Stimulated activated CD4-positive, alpha-beta T cell treated with anti-CD3 and anti-CD28 coated beads, TNF-alpha, amount 100 ng/mL, for 24 hours (primary cell): ENCODE measurements around the gene CDK5RAP1.

Experiments
- DNase-seq, 3 experiments: peaks; one replicate each; pipeline ENCODE4 v3.0.0-alpha.2; 2020; ENCODE audit warnings: low read depth in 3 of 3

The CDK5RAP1 gene

DNA sequence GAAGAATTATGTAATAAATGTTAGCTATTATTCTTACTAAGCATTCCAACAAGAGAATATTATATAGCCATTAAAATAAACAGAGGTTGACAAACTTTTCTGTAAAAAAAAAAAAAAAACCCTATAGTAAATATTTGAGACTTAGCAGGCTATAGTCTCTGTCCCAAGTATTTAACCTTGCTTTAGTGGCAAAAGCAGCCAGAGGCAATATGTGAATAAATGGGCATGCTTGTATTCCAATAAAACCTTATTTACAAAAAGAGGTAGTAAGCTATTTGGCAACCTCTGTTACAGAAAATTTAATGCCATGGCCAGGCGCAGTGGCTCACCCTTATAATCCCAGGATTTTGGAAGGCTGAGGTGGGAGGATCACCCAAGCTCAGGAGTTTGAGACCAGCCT lies 14.6 kb downstream of the CDK5RAP1 start:
- no peak for DNase-seq

DNA sequence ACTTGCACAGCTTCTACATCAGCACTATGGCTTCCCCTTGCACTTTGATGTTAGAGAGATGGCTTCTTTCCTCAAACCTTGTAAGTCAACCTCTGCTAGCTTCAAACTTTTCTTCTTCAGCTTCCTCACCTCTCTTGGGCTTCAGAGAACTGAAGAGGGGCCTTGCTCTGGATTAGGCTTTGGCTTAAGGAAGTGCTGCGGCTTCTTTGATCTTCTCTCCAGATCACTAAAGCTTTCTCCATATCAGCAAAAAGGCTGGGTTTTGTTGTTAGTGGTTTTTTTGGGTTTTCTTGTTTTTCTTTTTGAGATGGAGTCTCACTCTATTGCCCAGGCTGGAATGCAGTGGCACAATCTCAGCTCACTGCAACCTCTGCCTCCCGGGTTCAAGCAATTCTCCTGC lies 24.0 kb downstream of the CDK5RAP1 start:
- no peak for DNase-seq

DNA sequence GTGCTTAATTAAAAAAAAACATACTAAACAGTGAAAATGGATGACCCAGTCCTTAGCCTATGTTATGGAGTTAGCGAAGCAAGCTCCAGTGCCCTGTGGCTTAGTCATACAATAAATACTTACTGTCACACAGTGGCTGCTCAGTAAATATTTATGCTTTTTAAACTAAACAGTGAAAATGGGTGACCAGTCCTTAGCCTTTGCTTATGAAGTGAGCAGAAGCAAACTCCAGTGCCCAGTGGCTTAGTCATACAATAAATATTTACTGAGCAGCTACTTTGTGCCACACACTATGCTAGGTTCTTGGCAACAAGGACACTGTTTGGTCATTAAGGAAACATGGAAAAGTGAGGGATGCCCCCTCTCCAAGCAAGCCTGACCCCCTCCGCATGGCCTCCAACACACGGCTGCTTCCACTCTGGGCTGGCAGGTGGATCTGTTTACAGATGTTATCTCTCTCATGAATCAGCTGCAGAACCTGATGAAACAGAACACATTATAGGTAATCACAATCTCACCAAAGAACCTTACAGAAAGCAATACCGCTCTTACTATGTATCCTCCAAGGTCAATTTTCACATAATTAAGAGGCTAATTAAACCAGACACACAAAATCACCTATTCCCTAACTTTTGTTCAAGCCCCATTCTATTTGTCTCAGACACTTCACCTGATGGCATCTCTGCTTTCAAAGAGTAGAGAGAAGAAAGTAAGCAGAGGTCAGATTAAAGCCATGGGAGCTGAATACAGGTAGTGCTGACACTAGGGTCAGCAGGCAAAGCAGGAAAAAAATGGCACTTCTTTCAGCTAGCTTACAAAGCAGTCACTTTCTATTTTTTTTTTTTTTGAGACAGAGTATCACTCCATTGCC lies 27.3 kb downstream of the CDK5RAP1 start:
- DNase-seq: no peak

DNA sequence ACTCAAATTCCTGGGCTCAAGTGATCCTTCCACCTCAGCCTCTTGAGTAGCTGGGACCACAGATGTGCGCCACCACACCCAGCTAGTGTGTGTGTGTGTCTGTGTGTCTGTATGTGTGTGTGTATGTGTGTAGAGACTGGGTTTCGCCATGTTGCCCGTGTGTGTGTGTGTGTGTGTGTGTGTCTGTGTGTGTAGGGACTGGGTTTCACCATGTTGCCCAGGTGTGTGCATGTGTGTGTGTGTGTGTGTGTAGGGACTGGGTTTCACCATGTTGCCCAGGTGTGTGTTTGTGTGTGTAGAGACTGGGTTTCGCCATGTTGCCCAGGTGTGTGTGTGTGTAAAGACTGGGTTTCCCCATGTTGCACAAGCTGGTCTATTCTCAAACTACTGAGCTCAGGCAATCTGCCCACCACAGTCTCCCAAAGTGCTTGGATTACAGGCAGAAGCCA lies 28.3 kb downstream of the CDK5RAP1 start:
- DNase-seq: no peak

DNA sequence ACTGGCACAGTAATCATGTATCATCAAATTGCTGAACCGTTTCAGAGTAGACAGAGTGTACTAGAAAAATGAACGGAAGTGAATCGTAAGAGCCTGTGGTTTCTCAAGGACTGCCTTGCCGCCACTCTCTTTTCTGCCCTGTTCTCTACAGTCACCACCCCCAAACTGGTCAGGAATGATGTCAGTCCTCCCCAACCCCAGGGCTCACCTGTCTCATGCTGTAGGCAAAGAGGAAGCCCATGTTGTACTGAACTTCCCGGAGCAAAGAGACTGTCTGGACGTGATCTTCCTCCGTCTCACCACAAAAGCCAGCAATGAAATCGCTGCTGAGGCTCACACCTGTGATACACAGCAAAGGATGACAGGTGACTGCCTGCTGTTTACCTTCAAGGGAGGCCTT lies 31.0 kb downstream of the CDK5RAP1 start:
- DNase-seq: peak in 2 of 3 experiments; percentile 5 to 24

DNA sequence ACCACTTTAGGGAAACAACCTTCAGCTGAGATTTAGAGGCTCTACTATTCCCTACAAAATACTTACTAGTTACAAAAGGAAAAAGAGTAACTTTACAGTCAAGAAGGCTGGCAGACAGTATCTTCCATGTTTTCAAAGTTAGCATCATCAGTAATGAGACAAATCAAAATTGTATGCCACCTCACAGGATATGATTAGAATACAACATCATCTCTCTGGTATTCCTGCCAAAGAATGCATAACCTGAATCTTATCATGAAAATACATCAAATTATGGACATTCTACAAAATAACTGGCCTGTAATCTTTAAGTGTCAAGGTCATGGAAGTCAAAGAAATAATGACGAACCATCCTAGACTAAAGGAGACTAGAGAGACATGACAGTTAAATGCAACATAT lies 38.4 kb downstream of the CDK5RAP1 start:
- DNase-seq: no peak

DNA sequence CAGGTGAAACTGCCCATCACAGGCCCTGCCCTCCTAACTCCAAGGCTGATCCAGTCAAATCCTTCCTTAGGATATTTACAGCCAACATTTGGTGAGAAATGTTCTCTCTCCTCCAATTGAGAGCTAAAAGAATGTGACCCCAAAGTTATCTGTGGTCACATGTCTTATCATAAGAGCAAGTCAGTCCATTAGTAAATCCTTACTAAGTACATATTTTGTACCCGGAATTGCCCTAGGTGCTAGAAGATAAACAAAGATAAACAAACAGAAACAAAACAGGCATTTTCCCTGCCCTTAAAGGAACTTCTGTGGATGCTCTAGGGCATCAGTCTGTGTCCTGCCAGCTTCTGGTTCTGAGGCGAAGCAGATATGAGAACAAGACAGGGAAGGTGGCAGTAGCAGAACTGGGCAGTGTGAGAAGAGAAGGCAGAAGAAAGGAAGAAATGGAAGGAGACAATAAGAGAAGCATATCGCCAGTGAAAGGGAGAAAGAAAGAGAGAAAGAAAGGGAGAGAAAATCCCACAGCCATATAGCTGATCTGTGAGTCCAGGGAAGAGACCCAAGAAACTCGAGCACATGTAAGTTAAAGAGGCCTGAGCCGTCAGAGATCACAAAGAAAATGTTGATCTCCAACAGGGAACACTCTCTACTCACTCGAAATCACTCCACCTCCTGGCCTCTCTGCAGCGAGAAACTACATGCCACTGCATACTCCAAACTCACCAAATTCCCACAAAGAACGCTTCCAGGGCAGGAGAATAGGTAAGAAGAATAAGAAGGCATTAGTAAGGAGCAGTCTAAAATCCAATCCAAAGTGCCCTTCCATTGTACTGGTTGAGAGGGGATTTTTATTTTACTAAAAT lies 41.7 kb downstream of the CDK5RAP1 start:
- DNase-seq: no peak

DNA sequence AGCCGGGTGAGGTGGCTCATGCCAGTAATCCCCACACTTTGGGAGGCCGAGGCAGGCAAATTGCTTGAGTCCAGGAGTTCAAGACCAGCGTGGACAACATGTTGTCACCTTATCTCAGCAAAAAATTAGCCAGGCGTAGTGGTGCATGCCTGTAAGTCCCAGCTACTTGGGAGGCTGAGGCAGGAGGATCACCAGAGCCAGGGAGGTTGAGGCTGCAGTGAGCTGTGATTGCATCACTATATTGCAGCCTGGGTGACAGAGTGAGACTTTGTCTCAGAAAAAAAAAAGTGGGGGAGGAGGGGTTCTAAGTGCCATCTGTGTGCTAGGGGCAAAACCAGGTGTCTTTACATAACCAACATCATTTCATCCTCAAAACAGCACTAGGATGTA lies 48.3 kb downstream of the CDK5RAP1 start:
- DNase-seq: no peak

DNA sequence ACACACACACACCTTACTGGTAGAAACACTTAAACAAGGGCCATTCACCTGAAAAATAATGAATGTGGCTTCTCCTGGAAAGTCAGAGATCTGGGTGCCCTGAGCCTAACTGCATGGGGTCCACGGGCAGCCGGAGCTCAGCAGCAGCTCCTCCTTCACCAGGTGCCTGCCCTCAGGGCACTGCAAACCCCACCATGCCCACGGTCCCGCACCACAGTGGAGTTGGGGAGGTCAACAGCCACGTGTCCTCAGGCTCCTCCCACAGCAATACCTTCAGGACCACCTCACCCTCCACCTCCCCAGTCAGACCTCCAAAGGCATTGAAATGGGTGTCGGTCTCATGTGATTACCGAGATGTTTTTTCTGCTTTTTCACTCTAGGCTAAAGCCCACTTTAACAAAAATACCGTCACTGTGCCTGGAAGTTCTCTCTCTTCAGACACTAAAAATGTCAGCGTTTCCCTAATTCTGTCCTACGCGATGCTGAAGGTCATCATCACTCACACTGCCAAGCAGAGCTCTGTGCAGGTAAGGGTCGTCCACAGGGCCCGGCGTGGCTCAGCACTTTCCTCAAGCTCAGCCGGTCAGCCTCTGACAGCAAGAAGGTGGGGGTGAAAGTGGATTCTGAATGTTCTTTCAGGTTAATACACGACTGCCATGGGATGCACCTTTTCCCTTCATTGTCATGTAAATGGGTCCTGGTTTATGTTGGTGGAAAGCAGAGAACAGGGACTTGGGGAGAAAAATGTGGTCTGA lies 48.9 kb downstream of the CDK5RAP1 start:
- no peak for DNase-seq

DNA sequence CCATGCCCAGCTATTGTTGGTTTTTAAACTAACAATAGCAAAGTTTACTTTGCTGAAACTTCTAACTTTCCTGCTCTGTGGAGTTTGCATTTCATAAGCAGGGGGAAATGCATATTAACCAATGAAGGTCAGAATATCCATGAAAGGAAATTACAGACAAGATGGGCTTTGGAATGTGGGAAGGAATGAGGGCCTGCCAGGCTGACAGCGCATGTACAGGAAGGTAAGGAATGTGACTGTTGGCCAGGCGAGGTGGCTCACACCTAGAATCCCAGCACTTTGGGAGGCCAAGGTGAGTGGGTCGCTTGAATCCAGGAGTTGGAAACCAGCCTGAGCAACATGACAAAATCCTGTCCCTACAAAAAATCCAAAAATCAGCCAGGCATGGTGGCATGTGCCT lies 49.6 kb downstream of the CDK5RAP1 start:
- DNase-seq: no peak

DNA sequence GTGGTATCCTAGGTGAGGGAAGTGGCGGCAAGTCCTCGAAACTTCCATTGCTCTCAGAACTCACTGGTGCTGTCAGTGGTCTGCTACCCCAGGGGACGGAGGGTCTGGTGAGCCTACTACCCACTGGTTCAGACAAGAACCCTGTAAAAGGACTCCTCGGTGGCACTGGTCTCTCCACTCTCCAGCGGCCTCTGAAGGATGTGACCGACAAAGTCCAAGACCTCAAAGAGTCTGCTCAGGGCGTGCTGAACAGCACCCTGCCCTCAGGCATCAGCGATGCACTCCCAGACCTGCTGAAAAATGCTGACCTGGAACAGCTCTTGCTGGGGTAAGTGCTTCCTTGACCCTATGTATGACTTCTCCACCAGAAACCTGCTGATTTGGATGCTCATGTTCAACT lies 51.8 kb downstream of the CDK5RAP1 start:
- DNase-seq: no peak

DNA sequence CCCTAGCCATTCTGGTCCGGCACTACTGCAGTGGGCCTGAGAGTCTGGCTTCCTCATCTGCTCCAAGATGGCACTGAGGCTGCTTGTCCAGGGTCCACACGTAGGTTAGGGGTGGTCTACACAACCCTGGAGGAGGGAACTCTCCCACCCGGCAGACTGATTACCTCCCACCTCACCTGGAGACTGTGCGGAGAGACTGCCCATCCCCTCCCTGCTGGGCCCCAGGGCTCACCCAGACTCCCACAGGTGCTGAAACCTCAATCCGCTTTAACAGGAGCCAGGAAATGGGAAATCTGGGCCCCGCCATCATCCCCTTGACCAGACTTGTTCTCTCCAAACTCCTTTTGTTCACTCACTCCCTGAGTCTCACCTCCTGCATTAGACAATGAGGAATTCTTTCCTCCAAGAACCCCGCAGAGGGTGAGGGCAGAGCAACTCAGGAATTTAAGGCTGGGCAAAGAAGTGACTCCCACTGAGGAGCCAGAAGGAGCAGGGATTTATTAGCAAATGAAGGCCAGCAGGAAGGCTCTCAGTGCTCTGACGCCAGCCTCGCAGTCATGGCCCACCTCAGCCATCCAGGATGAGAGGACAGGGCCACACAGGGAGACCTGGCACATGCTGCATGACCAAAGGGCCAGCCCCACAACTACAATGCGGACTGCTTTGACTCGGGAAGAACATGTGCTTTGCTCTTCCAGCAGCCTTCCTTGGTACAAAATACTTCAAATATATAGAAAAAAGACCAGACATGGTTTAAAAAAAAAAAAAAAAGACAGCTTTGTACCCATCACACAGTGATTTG lies 53.0 kb downstream of the CDK5RAP1 start:
- DNase-seq: no peak

DNA sequence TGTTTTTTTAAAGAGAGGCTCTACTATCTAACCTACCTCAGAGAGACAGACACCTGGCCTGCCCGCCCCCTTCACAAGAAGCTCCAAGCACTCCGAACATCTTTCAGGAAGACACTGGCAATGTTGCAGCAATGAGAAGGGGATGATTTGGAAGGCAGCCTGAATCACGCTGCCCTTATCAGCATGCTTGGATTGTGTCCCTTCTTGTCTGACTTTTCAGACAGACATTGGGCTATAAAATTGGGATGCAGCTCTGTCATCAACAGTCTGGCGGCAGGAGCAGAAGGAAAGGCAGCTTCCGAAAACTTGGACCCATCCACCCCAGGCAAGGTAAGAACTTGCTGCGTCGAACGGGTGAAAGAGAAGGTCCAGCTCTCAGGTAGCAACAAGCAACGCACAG lies 56.0 kb downstream of the CDK5RAP1 start:
- DNase-seq: no peak

DNA sequence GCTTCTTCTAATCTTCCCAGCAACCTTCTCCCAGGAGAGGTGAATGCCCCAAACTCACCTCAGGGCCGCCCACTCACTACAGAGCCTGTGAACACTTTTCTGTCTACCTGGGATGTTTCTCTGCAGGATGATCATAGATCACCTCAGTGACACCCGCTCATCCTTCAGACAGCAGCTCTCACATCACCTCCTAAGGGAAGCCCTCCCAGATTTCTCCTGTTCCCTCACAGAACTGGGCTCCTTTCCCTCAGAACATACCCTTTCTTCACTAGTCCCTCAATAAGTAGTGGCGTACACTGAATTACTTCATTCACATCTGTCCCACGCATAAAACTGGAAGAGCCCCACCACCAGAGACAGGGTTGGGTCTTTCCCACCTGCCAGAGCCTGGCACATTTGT lies 57.8 kb downstream of the CDK5RAP1 start:
- DNase-seq: no peak

DNA sequence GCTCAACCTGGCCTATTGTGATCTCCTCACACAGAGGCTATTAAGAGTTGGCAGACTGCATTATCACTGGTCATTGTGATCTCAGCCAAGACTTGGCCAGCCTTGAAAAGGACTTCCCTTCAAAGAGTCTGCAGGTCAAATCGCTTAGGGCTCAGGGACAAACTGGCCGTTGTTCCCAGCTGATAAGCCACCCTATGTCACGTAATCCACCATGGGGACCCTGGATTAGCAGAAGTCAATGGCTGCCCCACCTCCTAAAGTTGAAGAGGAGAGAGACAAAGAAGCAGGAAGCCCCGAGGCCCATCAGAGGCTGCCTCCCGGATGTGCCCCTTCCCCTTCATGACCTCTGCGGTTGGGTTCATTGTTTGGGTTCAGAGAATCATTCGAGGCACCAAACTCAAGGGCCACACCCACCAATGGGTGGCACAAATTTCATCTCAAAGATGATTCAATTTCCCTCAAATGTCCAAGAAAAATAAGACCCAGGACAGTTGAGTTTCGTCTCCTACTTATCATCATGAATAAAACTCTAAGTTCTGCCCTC lies 61.7 kb downstream of the CDK5RAP1 start:
- no peak for DNase-seq

DNA sequence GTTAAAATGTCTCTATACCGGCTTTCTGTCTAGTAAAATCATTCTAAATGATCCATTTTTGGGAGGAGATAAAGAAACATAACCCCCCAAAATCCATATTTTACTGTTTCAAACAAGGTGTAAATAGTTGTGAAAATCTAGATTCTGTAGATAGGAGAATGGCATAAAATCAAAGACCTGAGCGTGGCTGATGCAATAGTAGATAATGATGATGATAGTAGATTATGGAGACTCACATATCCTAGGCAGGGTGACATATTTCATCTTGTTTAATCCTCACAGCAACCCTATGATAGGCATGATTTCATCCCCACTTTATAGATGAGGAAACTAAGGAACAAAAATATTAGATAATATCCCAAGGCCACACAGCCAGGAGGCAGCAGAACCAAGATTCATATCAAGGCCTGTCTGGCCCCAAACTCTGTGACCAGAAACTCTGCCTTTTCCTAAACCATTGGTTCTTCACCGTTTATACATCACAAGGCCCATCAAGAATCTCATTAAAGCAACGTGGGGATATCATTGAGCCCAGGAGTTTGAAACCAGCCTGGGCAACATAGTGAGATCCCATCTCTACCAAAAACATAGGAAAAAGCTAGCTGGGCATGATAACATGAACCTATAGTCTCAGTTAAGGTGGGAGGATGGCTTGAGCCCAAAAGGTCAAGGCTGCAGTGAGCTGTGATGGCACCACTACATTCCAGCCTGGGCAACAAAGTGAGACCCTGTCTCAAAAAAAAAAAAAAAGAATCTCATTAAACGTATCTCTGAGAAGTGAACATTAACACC lies 62.7 kb downstream of the CDK5RAP1 start:
- DNase-seq: no peak

DNA sequence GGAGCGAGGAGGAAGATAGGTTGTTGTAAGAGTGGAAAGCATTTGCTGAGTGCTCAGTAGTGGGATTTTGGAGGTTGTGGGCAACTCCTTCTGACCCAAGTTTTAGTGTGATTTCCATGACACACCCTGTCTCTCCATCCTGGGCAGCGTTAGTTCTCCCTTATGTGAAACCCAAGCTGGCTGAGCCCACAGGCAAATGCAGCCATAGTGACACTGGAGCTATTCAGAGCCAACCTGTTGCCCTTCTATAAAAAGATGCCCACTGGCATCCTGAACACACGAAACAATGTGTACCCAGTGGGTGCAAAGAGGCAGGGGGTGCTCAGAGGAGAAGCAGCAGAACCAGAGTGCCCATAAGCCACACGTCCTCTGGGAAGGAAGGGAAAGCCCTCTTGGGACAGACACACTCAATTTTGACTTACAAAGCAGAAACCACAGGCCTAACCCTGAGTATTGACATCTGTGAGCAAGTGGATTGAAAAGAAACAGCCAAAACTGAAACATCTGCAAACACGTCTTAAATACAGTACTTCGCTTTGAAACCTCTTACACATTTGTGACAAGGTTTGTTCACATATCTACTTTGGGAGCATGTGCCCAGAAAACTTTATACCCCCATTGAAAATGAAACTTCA lies 63.7 kb downstream of the CDK5RAP1 start:
- no peak for DNase-seq

DNA sequence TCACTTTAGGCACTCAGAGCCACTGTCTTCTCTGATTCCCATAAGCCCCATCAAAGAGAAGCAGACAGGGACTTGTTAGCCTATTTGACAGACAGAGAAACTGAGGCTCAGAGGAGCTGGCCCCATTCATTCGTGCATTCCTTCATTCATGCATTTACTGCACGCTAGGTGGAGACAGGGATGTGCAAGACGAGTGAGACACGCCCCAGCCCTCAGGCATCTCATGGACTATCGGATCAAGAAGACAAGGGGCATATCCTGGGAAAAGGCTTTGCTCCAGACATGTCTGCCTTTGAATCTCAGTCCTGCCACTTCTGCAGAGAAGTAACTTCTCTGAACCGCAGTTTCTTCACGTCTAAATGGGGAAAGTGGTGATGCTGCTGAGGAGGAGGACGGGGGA lies 64.2 kb downstream of the CDK5RAP1 start:
- DNase-seq: no peak

DNA sequence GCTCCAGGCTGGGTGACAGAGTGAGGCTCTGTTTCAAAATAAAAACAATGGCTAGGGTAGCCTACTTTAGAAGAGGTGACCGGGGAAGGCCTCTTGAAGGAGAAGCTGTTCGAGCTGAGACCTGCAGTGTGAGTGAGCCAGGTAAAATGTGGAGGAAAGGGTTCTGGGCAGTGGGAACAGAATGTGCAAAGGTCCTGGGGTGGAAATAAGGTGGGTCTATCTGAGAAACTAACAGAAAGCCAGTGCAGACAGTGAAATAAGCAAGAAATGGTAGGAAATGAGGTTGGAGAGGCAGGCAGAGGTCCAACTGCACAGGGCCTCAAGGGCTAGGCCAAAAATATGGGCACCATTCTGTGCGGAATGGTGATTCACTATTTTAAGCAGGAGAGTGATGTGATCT lies 64.9 kb downstream of the CDK5RAP1 start:
- no peak for DNase-seq

DNA sequence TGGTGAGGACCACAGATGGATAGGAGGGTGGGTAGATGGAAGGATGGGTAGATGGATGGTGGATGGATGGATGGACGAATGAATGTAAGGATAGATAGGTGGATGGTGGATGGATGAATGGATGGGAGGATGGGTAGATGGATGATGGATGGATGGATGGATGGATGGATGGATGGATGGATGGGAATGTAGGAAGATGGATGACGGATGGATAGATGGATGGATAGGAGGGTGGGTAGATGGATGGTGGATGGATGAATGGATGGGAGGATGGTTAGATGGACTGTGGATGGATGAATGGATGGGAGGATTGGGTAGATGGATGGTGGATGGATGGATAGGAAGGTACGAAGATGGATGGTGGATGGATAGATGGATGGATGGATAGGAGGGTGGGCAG lies 67.2 kb downstream of the CDK5RAP1 start:
- no peak for DNase-seq
